GM15510 (cell line): ENCODE measurements around the gene ACTL6B.

Experiments used
- POLR2A ChIP-seq: IDR thresholded peaks from 3 replicates; pipeline ENCODE4 v1.6.1; 2011; ENCODE audit warnings: borderline replicate concordance; ENCODE audit not compliant: insufficient read length; ENCODE audit errors: extremely low read depth

The ACTL6B gene

DNA sequence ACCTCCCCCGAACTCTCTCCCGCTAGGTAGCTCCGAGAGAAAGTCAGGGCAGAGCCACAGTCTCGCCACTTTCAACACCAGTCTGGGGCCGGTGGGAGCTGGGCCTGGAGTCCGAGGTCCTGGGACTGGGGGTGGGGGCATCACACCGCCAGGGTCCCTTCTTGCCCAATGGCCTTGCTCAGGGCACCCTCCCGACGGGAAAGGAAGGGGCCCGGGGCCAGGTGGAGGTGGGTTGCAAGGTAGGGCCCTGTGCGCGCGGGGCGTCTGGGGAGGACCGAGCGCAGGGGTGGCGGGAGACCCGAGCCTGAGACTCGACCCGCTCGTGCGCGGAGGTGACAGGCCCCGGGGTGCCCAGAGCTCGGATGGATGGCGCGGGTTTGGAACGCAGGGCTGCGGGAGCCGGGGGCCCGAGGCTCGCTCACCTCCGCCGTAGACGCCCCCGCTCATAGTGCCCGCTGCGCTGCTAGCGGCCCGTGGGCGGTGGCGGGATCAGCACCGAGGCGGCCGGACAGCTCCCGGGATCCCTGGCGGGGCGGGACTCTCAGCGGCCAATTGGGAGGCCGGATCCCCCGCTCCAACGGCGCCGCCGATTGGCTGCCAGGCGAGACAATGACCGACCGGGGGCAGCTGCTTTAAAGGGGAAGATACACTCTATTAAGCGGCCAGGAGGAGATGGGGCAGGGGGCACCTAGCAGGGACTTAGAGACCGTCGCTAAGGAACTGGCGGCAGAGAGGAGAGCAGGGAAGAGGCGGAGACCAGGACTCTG is at the start of gene ACTL6B:
TSS of gene ACTL6B (minus strand) at position 541 of the 767 bp plus-strand sequence. CDS start at position 447, 94 bp downstream.
- TF ChIP-seq POLR2A: no peak

DNA sequence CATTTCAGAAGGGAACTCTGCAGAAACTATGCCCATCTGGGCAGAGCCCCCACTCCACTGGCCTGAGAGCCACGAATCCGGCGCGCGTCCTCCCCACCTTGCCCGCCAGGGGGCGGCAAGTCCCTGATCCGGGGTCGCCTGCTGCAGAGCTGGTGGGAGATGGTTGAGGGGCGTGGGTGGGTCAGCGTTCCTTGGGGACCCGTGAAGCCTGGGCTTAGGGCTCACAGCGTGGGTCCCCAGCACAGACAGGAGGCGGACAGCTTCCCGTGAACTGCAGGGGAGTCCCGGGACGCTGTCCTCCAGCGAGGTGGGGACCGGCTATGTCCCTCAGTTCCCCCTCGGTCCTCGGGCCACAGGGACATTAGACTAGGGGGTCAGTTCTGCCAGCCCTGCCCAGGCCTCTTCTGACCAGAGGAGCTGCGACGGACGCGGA is 49.1 kb upstream of the ACTL6B start:
- TF ChIP-seq POLR2A: no peak

DNA sequence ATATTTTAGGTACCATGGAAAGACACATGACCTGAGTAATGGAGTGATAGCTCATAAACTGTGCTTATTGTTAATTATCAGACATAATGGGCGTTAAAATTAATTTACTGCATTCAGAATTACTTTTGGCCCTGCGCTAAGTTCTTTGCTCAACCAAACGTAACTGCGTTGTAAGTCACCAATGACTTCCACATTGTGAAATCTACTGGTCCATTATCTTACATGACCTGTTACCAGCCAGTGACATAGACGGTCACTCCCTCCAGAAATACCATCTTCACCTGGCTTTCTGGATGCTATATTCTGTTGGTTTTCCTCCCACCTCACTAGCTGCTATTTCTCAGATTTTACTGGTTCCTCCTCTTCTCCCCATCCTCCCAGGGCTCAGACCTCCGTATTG is 42.8 kb upstream of the ACTL6B start:
- no peak for TF ChIP-seq POLR2A

DNA sequence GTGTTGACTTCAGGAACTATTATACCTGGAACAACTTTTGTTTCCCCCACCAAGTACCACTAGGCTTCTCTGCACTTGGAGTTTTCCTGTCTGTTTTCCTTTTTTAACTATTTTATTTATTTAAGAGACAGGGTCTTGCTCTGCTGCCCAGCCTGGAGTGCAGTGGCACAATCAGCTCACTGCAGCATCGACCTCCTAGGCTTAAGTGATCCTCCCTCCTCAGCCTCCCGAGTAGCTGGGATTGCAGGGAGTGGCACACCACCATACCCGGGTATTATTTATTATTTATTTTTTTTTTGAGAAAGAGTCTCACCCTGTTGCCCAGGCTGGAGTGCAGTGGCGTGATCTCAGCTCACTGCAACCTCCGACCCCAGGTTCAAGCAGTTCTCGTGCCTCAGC is 39.9 kb upstream of the ACTL6B start:
- no peak for TF ChIP-seq POLR2A

DNA sequence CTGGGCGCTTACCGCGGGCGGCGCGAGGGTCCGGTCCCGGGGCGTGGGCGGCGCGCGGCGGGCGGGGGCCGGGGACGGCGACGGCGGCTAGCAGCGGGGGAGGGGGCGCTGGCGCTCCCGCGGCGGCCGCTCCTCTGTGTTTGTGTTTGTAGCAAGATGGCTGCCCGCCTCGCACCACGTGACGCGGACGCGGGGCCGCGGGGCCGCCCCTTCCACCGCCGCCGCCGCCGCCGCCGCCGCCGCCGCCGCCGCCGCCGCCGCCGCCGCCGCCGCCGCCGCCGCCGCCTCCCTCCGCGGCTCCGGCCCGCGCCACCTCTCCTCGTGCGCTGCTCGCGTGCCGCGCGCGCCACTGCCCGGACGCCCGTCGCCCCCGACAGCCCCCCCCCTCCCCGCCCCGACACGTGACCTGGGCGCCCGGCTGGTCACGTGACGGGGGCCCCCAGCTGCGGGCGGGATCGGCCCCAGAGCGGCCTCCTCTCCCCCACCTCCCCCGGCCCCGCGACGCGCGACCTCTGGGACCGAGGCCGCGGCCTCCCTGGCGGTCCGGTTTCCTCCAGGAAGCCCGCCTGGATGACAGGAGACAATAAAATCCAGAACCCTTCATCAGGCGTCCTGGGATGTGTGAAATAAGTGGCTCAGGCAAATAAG is 38.0 kb upstream of the ACTL6B start, which contains the start of gene GIGYF1:
TSS of gene GIGYF1 (minus strand) at position 153 of the 648 bp plus-strand sequence. CDS start 6,012 bp downstream, outside the sequence.
- TF ChIP-seq POLR2A: no peak

DNA sequence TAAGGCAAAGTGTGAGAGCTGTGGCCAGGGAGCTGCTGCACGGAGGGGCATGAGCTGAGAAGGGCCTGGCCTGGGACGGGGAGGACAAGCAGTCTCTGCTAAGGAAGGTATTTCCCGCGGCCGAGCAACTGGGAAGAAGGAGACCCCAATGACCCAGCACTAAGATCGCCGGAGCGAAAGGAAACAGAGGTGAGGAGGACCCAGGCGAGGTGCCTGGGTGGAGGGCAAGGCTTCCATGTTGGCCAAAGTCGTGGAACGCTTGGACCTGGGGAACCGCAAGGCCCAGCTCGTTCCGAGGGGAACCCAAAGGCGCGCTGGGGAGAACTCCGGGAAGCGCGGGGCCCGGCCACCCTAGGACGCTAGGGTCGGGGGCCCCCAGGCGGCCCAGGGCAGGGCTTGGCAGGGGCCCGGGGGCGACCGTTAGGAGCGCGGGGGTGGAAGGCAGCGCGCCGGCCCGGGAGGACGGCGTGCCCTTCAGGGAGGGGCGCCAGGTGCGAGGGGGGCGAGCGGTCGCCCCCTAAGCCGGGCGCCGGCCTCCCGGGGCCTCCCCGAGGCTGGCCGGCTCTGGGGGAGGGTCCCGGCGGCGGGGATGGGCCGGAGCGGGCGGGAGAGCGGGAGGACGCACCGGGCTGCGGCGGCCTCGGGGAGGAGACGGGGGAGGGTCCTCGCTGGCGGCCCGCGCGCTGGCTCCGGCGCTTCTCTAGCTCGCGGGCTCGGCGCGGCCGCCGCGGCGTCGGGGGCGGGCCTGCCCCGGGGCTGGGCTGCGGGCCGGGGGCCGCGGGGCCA is 37.3 kb upstream of the ACTL6B start:
- no peak for TF ChIP-seq POLR2A

DNA sequence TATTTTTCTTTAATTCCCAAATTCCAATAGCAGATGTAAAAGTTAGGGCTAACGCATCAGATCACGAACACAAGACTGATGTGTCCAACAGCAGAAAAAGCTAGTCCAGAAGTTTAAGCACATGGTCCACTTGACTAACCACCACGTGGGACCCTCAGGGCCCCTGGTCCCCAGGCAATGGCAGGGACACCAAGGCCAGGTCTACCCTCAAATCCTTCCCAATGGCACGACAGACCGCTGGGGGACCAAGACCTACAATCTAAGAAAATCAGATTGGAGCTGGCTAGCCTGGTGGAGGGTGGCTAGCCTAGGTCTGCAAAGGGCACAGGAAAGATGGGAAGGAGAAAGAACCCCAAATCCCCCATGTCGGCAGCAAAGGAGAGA is 36.3 kb upstream of the ACTL6B start:
- no peak for TF ChIP-seq POLR2A

DNA sequence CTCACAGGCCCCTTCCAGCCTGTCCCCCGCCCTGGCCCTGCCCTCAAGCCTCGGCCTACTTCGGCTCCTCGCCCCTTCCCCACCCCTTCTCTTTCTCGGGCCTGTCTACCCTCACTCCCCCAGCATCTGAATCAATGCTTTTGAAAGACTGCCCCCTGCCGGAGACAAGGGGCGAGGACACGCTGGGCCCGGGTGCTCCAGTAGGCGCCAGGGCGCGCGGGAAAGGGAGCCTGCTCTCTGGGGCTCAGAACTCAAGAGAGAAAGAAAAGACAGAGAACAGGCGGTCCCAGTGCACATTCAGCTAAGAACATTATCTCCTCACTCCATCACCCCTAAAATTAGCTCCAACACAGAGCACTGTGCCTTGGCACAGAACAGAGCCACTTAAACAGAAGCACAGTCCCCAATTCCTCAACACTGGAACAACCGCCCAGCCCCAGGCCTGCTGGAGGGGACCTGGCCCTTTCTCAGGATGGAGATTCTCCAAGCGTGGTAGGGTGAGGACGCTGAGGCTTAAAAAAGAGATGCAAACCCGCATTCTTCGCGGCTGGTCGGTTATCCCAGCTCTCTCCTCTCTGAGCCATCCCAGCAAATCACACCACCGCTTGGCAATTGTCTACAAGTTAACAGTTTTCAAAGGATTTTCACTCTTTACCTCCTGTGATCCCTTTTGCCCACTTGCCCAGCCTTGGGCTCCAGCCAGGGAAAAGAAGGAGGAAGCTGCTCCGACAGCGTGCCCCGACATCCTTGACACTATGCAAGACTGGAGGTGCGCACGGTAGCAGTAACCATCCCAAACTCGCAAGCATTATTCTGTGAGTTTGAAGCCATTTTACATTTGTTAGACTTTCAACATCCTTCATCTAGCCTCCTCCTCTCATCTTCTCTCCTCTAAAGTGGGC is 35.7 kb upstream of the ACTL6B start:
- no peak for TF ChIP-seq POLR2A

DNA sequence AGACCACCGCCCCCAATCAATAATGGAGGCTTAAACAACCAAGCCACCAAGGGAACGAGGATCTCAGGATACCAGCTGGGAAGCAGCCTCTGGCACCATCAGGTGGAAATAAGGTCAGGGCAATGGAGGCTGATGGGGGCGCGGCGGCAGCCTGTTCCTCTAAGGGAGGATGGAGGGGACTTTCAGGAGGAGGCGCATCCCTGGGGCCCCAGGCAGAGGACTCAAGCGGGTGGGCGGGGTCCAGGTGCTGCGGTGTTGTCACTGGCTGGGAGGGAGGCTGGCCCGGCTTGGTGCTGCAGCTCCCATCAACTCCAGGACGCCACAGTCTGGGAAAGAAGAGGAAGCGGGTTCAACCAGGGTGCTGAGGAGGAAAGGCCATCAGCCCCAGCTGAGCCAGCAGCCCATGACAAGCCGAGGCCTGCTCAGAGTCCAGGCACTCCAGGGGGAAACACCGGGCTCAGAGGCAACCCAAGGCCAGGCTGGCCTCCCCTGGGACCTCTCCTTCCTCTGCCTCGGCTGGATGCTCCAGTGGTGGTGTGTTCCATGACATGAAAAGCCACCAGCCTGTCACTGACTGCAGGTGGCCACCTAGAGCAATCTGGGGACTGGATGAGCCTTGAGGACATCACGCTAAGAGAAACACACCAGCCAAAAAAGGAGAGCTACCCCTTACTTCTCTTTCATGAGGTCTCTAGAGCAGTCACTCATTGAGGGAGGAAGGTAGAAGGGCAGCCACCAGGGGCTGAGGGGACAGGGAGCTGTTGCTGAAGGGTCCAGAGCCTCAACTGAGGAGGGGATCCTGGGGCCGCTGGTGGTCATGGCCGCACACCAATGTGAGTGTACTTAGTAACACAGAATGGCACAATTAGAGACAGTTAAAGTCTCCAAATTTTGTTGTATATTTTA is 33.2 kb upstream of the ACTL6B start:
- TF ChIP-seq POLR2A: no peak

DNA sequence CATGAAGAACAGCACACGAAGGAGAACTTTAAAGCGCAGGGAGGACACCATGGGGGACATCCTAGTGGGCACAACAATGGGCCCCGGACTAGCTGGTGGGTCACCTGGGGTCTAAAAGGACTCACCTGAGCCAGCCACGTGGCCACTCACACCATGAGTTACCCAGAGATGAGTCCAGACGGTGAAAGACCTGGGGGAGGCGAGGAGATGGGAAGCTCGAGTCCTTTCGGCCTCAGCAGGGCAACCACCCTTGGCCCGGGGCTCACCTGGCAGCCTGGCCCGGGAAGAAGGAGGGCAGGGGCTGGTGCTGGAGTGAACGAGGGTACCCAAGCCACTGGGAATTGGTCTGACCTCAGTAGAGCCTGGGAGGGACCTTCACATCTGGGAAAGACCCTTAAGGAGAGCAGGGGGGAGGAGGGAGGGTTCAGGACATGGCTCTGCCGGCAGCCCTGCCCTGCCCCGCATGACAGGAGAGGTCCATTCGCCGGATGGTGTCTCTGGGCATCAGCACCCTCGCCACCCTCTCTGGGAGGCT is 32.1 kb upstream of the ACTL6B start:
- TF ChIP-seq POLR2A: no peak

DNA sequence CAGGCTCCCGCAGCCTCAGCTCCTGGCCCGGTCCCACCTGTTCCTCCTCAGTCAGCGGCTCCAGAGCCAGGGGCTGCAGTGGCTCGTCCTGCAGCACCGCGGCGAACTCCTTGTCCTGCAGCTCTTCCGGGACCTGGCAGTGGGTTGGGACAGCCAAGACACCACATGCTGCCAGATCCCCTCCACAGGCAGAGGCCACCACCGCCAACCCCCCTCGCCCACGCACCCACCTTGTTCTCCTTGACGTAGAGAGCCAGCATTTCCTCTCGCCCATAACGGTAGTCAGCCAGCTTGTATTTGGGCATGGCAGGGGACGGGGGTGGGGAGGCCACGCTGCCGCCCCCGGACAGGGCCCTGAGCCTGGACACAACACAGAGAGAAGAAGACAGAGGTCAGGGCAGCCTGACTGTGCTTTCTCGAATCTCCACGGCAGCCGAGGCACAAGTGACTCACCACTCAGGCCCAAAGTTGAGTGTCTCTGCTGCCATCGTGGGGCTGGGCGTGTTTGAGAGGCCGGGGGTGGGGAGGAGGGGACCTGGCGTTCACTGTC is 31.6 kb upstream of the ACTL6B start:
- TF ChIP-seq POLR2A: no peak

DNA sequence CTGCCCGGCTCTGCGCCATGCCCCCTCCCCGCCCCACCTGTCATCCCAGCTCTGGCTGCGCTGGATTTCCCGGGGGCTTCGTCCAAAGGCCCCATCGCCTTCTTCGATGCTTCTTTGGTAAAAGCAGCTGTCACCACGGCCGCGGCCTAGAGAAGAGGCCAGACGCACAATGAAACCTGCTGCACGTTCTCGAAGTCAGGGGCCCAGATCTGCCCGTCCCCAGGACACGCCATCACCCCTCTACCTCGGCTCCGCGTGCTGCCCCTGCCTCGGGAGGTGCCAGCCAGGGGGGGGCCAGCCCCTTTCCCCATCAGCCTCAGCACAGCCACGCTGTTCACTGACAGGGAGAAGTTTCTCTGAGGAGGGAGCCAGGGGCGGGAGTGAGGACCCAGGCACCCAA is 31.0 kb upstream of the ACTL6B start:
- no peak for TF ChIP-seq POLR2A

DNA sequence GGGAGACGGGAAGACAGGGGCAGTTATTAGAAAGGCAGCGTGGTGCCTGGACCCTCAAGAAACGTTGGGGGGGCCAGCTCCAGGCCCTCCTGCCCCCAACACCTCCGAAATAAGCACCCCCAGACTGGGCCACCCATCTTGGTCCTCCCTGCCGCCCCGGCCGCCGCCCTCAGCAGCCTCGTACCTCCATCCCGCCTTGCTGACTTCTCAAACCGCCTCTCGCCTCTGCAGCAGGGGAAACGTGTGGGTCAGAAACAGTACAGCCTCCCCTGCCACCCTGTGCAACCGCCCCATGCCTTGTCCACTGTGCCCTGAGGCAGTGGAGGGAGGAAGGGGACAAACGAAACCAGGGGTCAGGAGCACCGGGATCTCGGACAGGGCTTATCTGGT is 30.6 kb upstream of the ACTL6B start:
- TF ChIP-seq POLR2A: no peak
